Endometrial microvascular endothelial cells (primary cell): ENCODE measurements around the gene NOP58. TPM values are rescaled to one million over a fixed set of nuclear protein-coding genes. Genes with fewer than 3 reads are reported as not detected.

Experiments used
- total RNA-seq: library from RNA; depleted of rRNA; stranded (reverse); fragments of >200 nt; gene quantifications from one replicate; pipeline ENCODE4 v1.2.3, GENCODE V29; 2015; ENCODE audit errors: inconsistent ontology term

The NOP58 gene
- total RNA-seq, 1 donor from 2014 or later: 139 TPM

Other genes with a start within 250 kb of the NOP58 start
- gene FZD7, start 231.9 kb upstream of the NOP58 start, total RNA-seq: 0.28 TPM
- not detected for gene KIAA2012, start 192.5 kb upstream of the NOP58 start, total RNA-seq
- 110 TPM for gene SUMO1, start 27.2 kb upstream of the NOP58 start, total RNA-seq
- gene BMPR2, start 110.6 kb downstream of the NOP58 start, total RNA-seq: 57.1 TPM